Karpas-422 (cell line): ENCODE measurements around the gene FBXW5. TPM values are rescaled to one million over a fixed set of nuclear protein-coding genes. Genes with fewer than 3 reads are reported as not detected.

ENCODE experiments used
- total RNA-seq: library from RNA; depleted of rRNA; stranded (reverse); fragments of >200 nt; shearing (Covaris generic); gene quantifications from 2 replicates; pipeline ENCODE4 v1.2.3, GENCODE V29; 2014; ENCODE audit warnings: low replicate concordance; rRNA removed

FBXW5 gene
- total RNA-seq, 1 experiment from 2014 or later: 37.3 TPM

Other genes starting within 250 kb of the FBXW5 start
- not detected in 2 replicates for gene DIPK1B, start 232.2 kb downstream of the FBXW5 start, total RNA-seq
- not detected in 2 replicates for gene LCN10, start 201.8 kb downstream of the FBXW5 start, total RNA-seq
- not detected in 2 replicates for gene LCN6, start 196.2 kb downstream of the FBXW5 start, total RNA-seq
- not detected in 2 replicates for gene LCN8, start 186.5 kb downstream of the FBXW5 start, total RNA-seq
- gene LCN15, start 180.2 kb downstream of the FBXW5 start, total RNA-seq: not detected in 2 replicates
- 20.5 and 61.8 TPM in 2 replicates for gene TMEM141, start 153.4 kb downstream of the FBXW5 start, total RNA-seq
- gene CCDC183, start 148.4 kb downstream of the FBXW5 start, total RNA-seq: 1.6 TPM in 1 of 2 replicates, not detected in the other
- 43.1 and 78.1 TPM in 2 replicates for gene RABL6, start 136.8 kb downstream of the FBXW5 start, total RNA-seq
- 1.9 and 5.0 TPM in 2 replicates for gene AJM1, start 102.3 kb downstream of the FBXW5 start, total RNA-seq
- 82.5 and 164 TPM in 2 replicates for gene PHPT1, start 95.3 kb downstream of the FBXW5 start, total RNA-seq
- gene MAMDC4, start 92.4 kb downstream of the FBXW5 start, total RNA-seq: 7.9 TPM in 2 replicates
- 152 and 302 TPM in 2 replicates for gene EDF1, start 78.4 kb downstream of the FBXW5 start, total RNA-seq
- 6.3 and 11.3 TPM in 2 replicates for gene TRAF2, start 58.2 kb downstream of the FBXW5 start, total RNA-seq
- not detected in 2 replicates for gene C8G, start 505 bp upstream of the FBXW5 start, total RNA-seq
- gene LCN12, start 7.5 kb upstream of the FBXW5 start, total RNA-seq: not detected in 2 replicates
- gene PTGDS, start 32.8 kb upstream of the FBXW5 start, total RNA-seq: not detected in 2 replicates
- not detected in 2 replicates for gene LCNL1, start 38.3 kb upstream of the FBXW5 start, total RNA-seq
- gene PAXX, start 47.7 kb upstream of the FBXW5 start, total RNA-seq: 20.1 and 62.6 TPM in 2 replicates
- gene CLIC3, start 51.8 kb upstream of the FBXW5 start, total RNA-seq: not detected in 2 replicates
- gene ABCA2, start 83.5 kb upstream of the FBXW5 start, total RNA-seq: 2.4 and 6.4 TPM in 2 replicates
- gene FUT7, start 87.3 kb upstream of the FBXW5 start, total RNA-seq: not detected in 2 replicates
- not detected in 2 replicates for gene NPDC1, start 101.4 kb upstream of the FBXW5 start, total RNA-seq
- gene ENTPD2, start 109.3 kb upstream of the FBXW5 start, total RNA-seq: not detected in 2 replicates
- gene SAPCD2, start 125.8 kb upstream of the FBXW5 start, total RNA-seq: 18.6 and 53.2 TPM in 2 replicates
- gene UAP1L1, start 132.8 kb upstream of the FBXW5 start, total RNA-seq: 15.1 and 26.2 TPM in 2 replicates
- 28.9 and 58.1 TPM in 2 replicates for gene MAN1B1, start 142.2 kb upstream of the FBXW5 start, total RNA-seq
- gene DPP7, start 170.0 kb upstream of the FBXW5 start, total RNA-seq: 114 and 237 TPM in 2 replicates
- not detected in 2 replicates for gene GRIN1, start 194.4 kb upstream of the FBXW5 start, total RNA-seq
- not detected in 2 replicates for gene LRRC26, start 225.3 kb upstream of the FBXW5 start, total RNA-seq
- not detected in 2 replicates for gene TMEM210, start 227.3 kb upstream of the FBXW5 start, total RNA-seq
- 16.8 and 28.0 TPM in 2 replicates for gene ANAPC2, start 243.8 kb upstream of the FBXW5 start, total RNA-seq
- 48.9 and 101 TPM in 2 replicates for gene SSNA1, start 243.9 kb upstream of the FBXW5 start, total RNA-seq